Measurements from ENCODE around the gene TAS2R41. TPM values are rescaled to one million over a fixed set of nuclear protein-coding genes. Genes with fewer than 3 reads are reported as not detected.

TAS2R41 gene
- polyA plus RNA-seq, 4 donors = not detected

GRCh38 chr7:143439866-143440265, 37.8 kb upstream of the TAS2R41 start:
- Histone ChIP-seq H3K9me3 (ENCODE audit: control insufficient read depth in 2 of 2, insufficient read depth in 1 of 2, low read depth in 1 of 2, low read length in 1 of 2) (no peaks in the 10 kb centered on the region), H3K4me1 (ENCODE audit: control insufficient read depth in 3 of 3, insufficient read depth in 2 of 3, low read depth in 1 of 3, low read length in 2 of 3) (no peaks in the 10 kb centered on the region), H3K27me3 (ENCODE audit: control insufficient read depth in 3 of 3, insufficient read depth in 3 of 3, low read length in 3 of 3) (no peaks in the 10 kb centered on the region), H3K36me3 (ENCODE audit: control insufficient read depth in 3 of 3, insufficient read depth in 2 of 3, low read depth in 1 of 3, low read length in 3 of 3) (no peaks in the 10 kb centered on the region), H3K27ac (ENCODE audit: low read depth in 1 of 3, low read length in 2 of 3) (no peak overlapping the region), H3K4me3 (ENCODE audit: low read depth in 1 of 3, low read length in 3 of 3) (no peak overlapping the region)
- 84 to 94% (median 90%) methylated on average over 2 of the region's 2 CpGs for WGBS, 3 donors
- DNase-seq (no peak), FAIRE-seq (no peak)

DNA sequence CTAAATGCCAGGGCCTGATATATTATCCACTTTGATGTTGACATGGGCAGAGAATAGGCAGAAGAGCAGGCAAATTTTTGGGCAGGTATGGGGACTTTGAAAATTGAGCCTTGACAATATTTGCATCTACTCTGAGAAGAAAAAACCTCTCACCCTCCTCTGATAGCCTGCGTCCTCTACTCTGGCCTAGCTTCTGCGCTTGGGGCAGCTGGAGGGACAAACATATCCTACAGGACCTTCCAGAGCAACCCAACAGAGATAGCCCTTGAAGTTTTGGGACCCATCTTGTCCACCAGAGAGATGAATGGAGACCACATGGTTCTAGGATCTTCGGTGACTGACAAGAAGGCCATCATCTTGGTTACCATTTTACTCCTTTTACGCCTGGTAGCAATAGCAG, 34.5 kb upstream of the TAS2R41 start, which contains the start of gene TAS2R60:
TSS of gene TAS2R60 (plus strand) at position 301 of the 400 bp plus-strand sequence. CDS start at position 301, 0 bp downstream.
- DNase-seq (no peak), FAIRE-seq (no peak)
- H3K27ac ChIP-seq (ENCODE audit: low read depth in 1 of 3, low read length in 2 of 3) = no peak within 1 kb of the TSS
- 70 to 92% (median 76%) methylated on average over 4 of the region's 4 CpGs for WGBS, 3 donors
- H3K9me3 ChIP-seq (ENCODE audit: control insufficient read depth in 2 of 2, insufficient read depth in 1 of 2, low read depth in 1 of 2, low read length in 1 of 2) = no peaks in the 10 kb centered on the region
- H3K4me3 ChIP-seq (ENCODE audit: low read depth in 1 of 3, low read length in 3 of 3) = no peak within 1 kb of the TSS
- no peaks in the 10 kb centered on the region for H3K4me1 ChIP-seq (ENCODE audit: control insufficient read depth in 3 of 3, insufficient read depth in 2 of 3, low read depth in 1 of 3, low read length in 2 of 3)
- no peaks in the 10 kb centered on the region for H3K36me3 ChIP-seq (ENCODE audit: control insufficient read depth in 3 of 3, insufficient read depth in 2 of 3, low read depth in 1 of 3, low read length in 3 of 3)
- peaks cover 0 to 5% (median 0%) of the 10 kb centered on the region in 3 donors for H3K27me3 ChIP-seq (ENCODE audit: control insufficient read depth in 3 of 3, insufficient read depth in 3 of 3, low read length in 3 of 3)

DNA sequence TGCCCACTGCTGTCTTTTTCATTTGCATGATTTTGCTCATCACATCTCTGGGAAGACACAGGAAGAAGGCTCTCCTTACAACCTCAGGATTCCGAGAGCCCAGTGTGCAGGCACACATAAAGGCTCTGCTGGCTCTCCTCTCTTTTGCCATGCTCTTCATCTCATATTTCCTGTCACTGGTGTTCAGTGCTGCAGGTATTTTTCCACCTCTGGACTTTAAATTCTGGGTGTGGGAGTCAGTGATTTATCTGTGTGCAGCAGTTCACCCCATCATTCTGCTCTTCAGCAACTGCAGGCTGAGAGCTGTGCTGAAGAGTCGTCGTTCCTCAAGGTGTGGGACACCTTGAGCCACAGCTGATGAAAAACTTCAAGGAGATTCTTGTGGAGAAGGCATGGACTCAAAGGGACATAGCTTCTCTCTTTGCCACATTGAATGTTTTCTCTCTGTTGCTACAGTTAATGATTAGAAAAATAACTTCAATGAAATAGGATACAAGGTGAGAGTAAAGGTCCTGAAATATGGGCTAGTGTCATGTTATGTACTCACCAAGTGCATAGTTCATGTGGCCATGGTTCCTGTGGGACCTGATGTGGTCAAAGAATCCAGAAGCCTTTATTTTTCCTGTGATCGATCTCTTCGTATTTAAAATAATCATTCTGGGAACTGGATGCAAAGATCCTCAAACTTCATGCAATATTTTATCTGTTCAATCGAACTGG, 33.5 kb upstream of the TAS2R41 start:
- H3K27me3 ChIP-seq (ENCODE audit: control insufficient read depth in 3 of 3, insufficient read depth in 3 of 3, low read length in 3 of 3) = peaks cover 0 to 8% (median 0%) of the 10 kb centered on the region in 3 donors
- 87 to 92% (median 90%) methylated on average over 6 of the region's 6 CpGs for WGBS, 3 donors
- FAIRE-seq = no peak

DNA sequence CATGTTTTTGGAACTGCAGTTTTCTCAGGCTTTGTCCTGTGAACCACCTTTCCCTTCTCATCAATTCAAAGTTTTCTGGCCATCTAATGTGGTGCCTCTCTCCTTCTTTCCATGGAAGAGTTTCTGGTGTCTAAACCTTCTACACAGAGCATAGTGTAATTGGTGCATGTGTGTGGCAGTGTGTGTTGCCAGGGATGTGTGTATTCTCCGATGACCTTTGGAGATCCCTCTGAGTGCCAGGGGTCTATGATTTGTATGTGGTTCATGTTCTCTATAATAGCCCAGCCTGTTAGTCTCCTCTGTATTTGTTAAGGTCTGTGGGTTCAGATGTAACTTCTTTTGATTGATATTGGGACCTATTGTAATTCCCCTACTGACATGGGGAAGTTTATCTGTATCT, 32.9 kb upstream of the TAS2R41 start:
- no peaks in the 10 kb centered on the region for H3K4me1 ChIP-seq (ENCODE audit: control insufficient read depth in 3 of 3, insufficient read depth in 2 of 3, low read depth in 1 of 3, low read length in 2 of 3)
- no peaks in the 10 kb centered on the region for H3K9me3 ChIP-seq (ENCODE audit: control insufficient read depth in 2 of 2, insufficient read depth in 1 of 2, low read depth in 1 of 2, low read length in 1 of 2)
- H3K27me3 ChIP-seq (ENCODE audit: control insufficient read depth in 3 of 3, insufficient read depth in 3 of 3, low read length in 3 of 3) = peaks cover 0 to 8% (median 0%) of the 10 kb centered on the region in 3 donors
- DNase-seq (no peak), FAIRE-seq (no peak)
- no peak overlapping the region for H3K4me3 ChIP-seq (ENCODE audit: low read depth in 1 of 3, low read length in 3 of 3)
- 94 to 100% (median 96%) methylated on average over 1 of the region's 1 CpG for WGBS, 3 donors
- H3K27ac ChIP-seq (ENCODE audit: low read depth in 1 of 3, low read length in 2 of 3) = no peak overlapping the region
- H3K36me3 ChIP-seq (ENCODE audit: control insufficient read depth in 3 of 3, insufficient read depth in 2 of 3, low read depth in 1 of 3, low read length in 3 of 3) = no peaks in the 10 kb centered on the region

More for the DNA sequence above, 33.5 kb upstream of the TAS2R41 start:
- no peak for DNase-seq
- Histone ChIP-seq H3K9me3 (ENCODE audit: control insufficient read depth in 2 of 2, insufficient read depth in 1 of 2, low read depth in 1 of 2, low read length in 1 of 2) (no peaks in the 10 kb centered on the region), H3K4me1 (ENCODE audit: control insufficient read depth in 3 of 3, insufficient read depth in 2 of 3, low read depth in 1 of 3, low read length in 2 of 3) (no peaks in the 10 kb centered on the region), H3K36me3 (ENCODE audit: control insufficient read depth in 3 of 3, insufficient read depth in 2 of 3, low read depth in 1 of 3, low read length in 3 of 3) (no peaks in the 10 kb centered on the region), H3K27ac (ENCODE audit: low read depth in 1 of 3, low read length in 2 of 3) (no peak overlapping the region), H3K4me3 (ENCODE audit: low read depth in 1 of 3, low read length in 3 of 3) (no peak overlapping the region)

DNA sequence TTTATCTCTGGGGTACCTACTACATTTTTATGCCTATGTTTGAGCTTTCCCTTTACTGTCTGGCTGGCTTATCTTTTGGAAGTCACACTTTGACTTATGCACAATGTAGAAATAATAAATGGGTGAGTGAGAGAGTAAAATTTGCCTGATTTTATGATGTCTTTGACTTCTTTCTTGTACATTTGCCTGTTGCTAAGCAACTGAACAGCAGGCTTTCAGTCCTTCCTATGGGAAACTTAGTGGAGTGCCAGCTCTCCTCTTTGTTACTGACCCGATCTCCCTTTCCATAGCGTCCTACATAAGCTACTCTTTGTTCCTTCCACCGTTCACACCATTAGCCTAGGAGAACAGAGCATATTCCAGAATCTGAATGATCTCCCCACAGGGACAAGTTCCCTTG, 30.2 kb upstream of the TAS2R41 start:
- Histone ChIP-seq H3K4me1 (ENCODE audit: control insufficient read depth in 3 of 3, insufficient read depth in 2 of 3, low read depth in 1 of 3, low read length in 2 of 3) (no peaks in the 10 kb centered on the region), H3K9me3 (ENCODE audit: control insufficient read depth in 2 of 2, insufficient read depth in 1 of 2, low read depth in 1 of 2, low read length in 1 of 2) (no peaks in the 10 kb centered on the region), H3K27me3 (ENCODE audit: control insufficient read depth in 3 of 3, insufficient read depth in 3 of 3, low read length in 3 of 3) (peaks cover 0 to 8% (median 0%) of the 10 kb centered on the region in 3 donors), H3K36me3 (ENCODE audit: control insufficient read depth in 3 of 3, insufficient read depth in 2 of 3, low read depth in 1 of 3, low read length in 3 of 3) (no peaks in the 10 kb centered on the region), H3K27ac (ENCODE audit: low read depth in 1 of 3, low read length in 2 of 3) (no peak overlapping the region), H3K4me3 (ENCODE audit: low read depth in 1 of 3, low read length in 3 of 3) (no peak overlapping the region)
- FAIRE-seq = no peak
- 67 to 79% (median 75%) methylated on average over 3 of the region's 3 CpGs for WGBS, 3 donors
- no peak for DNase-seq

DNA sequence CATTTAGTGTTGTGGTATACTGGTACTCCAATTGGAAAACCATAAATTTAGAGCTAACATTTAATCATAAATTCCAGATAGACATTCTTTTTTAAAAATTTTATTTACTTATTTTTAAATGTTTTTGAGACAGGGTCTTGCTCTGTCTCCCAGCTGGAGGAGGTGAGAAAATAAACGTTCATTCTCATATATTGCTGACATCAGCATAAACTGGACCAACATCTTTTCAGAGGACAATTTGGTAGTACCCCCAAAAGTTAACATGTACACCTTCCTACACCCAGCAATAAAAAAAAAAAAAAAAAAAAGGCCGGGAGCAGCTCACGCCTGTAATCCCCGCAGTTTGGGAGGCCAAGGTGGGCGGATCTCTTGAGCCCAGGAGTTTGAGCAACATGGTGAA, 29.2 kb upstream of the TAS2R41 start:
- Histone ChIP-seq H3K36me3 (ENCODE audit: control insufficient read depth in 3 of 3, insufficient read depth in 2 of 3, low read depth in 1 of 3, low read length in 3 of 3) (no peaks in the 10 kb centered on the region), H3K27ac (ENCODE audit: low read depth in 1 of 3, low read length in 2 of 3) (no peak overlapping the region), H3K4me1 (ENCODE audit: control insufficient read depth in 3 of 3, insufficient read depth in 2 of 3, low read depth in 1 of 3, low read length in 2 of 3) (no peaks in the 10 kb centered on the region), H3K27me3 (ENCODE audit: control insufficient read depth in 3 of 3, insufficient read depth in 3 of 3, low read length in 3 of 3) (peaks cover 0 to 8% (median 0%) of the 10 kb centered on the region in 3 donors), H3K9me3 (ENCODE audit: control insufficient read depth in 2 of 2, insufficient read depth in 1 of 2, low read depth in 1 of 2, low read length in 1 of 2) (no peaks in the 10 kb centered on the region), H3K4me3 (ENCODE audit: low read depth in 1 of 3, low read length in 3 of 3) (no peak overlapping the region)
- DNase-seq (no peak), FAIRE-seq (no peak)
- 87 to 89% (median 88%) methylated on average over 5 of the region's 5 CpGs for WGBS, 3 donors

DNA sequence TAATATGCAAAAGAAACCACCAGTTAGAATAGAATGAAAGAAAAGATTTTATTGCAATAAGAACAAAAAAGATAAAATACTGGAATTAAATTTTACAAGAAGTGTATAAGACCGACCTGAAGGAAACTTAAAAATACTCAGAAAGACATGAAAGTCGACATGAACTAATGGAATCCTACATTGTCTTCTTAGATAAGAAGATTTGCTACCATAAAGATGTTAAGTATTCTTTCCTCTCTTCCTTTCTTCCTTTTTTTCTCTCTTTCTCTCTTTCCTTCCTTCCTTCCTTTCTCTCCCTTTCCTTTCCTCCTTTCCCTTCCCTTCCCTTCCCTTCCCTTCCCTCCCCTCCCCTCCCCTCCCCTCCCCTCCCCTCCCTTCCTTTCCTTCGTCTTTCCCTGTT, 27.9 kb upstream of the TAS2R41 start:
- Histone ChIP-seq H3K27me3 (ENCODE audit: control insufficient read depth in 3 of 3, insufficient read depth in 3 of 3, low read length in 3 of 3) (peaks cover 0 to 8% (median 0%) of the 10 kb centered on the region in 3 donors), H3K9me3 (ENCODE audit: control insufficient read depth in 2 of 2, insufficient read depth in 1 of 2, low read depth in 1 of 2, low read length in 1 of 2) (no peaks in the 10 kb centered on the region), H3K4me1 (ENCODE audit: control insufficient read depth in 3 of 3, insufficient read depth in 2 of 3, low read depth in 1 of 3, low read length in 2 of 3) (no peaks in the 10 kb centered on the region), H3K27ac (ENCODE audit: low read depth in 1 of 3, low read length in 2 of 3) (no peak overlapping the region), H3K4me3 (ENCODE audit: low read depth in 1 of 3, low read length in 3 of 3) (no peak overlapping the region), H3K36me3 (ENCODE audit: control insufficient read depth in 3 of 3, insufficient read depth in 2 of 3, low read depth in 1 of 3, low read length in 3 of 3) (no peaks in the 10 kb centered on the region)
- FAIRE-seq (no peak), DNase-seq (no peak)
- WGBS, 3 donors = 71 to 89% (median 79%) methylated on average over 2 of the region's 3 CpGs

- FAIRE-seq (no peak), DNase-seq (no peak)
- no peak overlapping the region for H3K27ac ChIP-seq (ENCODE audit: low read depth in 1 of 3, low read length in 2 of 3)
- H3K4me1 ChIP-seq (ENCODE audit: control insufficient read depth in 3 of 3, insufficient read depth in 2 of 3, low read depth in 1 of 3, low read length in 2 of 3) = no peaks in the 10 kb centered on the region
- no peaks in the 10 kb centered on the region for H3K9me3 ChIP-seq (ENCODE audit: control insufficient read depth in 2 of 2, insufficient read depth in 1 of 2, low read depth in 1 of 2, low read length in 1 of 2)
- peaks cover 0 to 5% (median 0%) of the 10 kb centered on the region in 3 donors for H3K27me3 ChIP-seq (ENCODE audit: control insufficient read depth in 3 of 3, insufficient read depth in 3 of 3, low read length in 3 of 3)
- H3K36me3 ChIP-seq (ENCODE audit: control insufficient read depth in 3 of 3, insufficient read depth in 2 of 3, low read depth in 1 of 3, low read length in 3 of 3) = no peaks in the 10 kb centered on the region
- no peak overlapping the region for H3K4me3 ChIP-seq (ENCODE audit: low read depth in 1 of 3, low read length in 3 of 3)
Observed at GRCh38 chr7:143451122-143451521, 26.6 kb upstream of the TAS2R41 start.

- Histone ChIP-seq H3K27ac (ENCODE audit: low read depth in 1 of 3, low read length in 2 of 3) (no peak overlapping the region), H3K36me3 (ENCODE audit: control insufficient read depth in 3 of 3, insufficient read depth in 2 of 3, low read depth in 1 of 3, low read length in 3 of 3) (no peaks in the 10 kb centered on the region), H3K9me3 (ENCODE audit: control insufficient read depth in 2 of 2, insufficient read depth in 1 of 2, low read depth in 1 of 2, low read length in 1 of 2) (no peaks in the 10 kb centered on the region), H3K4me1 (ENCODE audit: control insufficient read depth in 3 of 3, insufficient read depth in 2 of 3, low read depth in 1 of 3, low read length in 2 of 3) (no peaks in the 10 kb centered on the region), H3K4me3 (ENCODE audit: low read depth in 1 of 3, low read length in 3 of 3) (no peak overlapping the region), H3K27me3 (ENCODE audit: control insufficient read depth in 3 of 3, insufficient read depth in 3 of 3, low read length in 3 of 3) (peaks cover 0 to 5% (median 0%) of the 10 kb centered on the region in 3 donors)
- WGBS, 3 donors = 24 to 75% (median 33%) methylated on average over 1 of the region's 1 CpG
- DNase-seq (no peak), FAIRE-seq (no peak)
Observed at GRCh38 chr7:143451746-143452145, 25.9 kb upstream of the TAS2R41 start.
